ENCODE measurements around the gene PLEKHA6.

GRCh38 chr1:204362984-204363334 lies 3.2 kb upstream of the PLEKHA6 start:
- TF ChIP-seq POLR2A (IDR thresholded peaks at IDR 0.05; ENCODE audit: low read depth, low read length) (no peak), CTCF (conservative IDR thresholded peaks at IDR 0.05; ENCODE audit: low read depth, low read length) (no peak), MAFK (IDR thresholded peaks at IDR 0.05; ENCODE audit: low read depth, low read length) (no peak), ELK1 (IDR thresholded peaks at IDR 0.05; ENCODE audit: borderline replicate concordance, low read depth, low read length) (no peak), RAD21 (IDR thresholded peaks at IDR 0.05; ENCODE audit: low read length) (no peak), SMC3 (IDR thresholded peaks at IDR 0.05; ENCODE audit: low read depth, low read length) (no peak), MXI1 (IDR thresholded peaks at IDR 0.05; ENCODE audit: borderline replicate concordance, low read depth, low read length) (no peak), BHLHE40 (IDR thresholded peaks at IDR 0.05; ENCODE audit: low read depth, low read length) (no peak), CEBPB (IDR thresholded peaks at IDR 0.05; ENCODE audit: low read depth, low read length) (no peak)

Data from IMR-90 (cell line).